Measurements from ENCODE around the gene SPTBN1.

The SPTBN1 gene

GRCh38 chr2:54545702-54546450 lies 89.7 kb downstream of the SPTBN1 start:
- no peak for DNase-seq (ENCODE audit: low spot score)
- no peak for TF ChIP-seq CTCF (IDR thresholded peaks at IDR 0.05; ENCODE audit: extremely low read depth, missing control alignments)

GRCh38 chr2:54546518-54546917 lies 90.4 kb downstream of the SPTBN1 start:
- DNase-seq (ENCODE audit: low spot score): no peak

GRCh38 chr2:54546923-54547720 lies 91.0 kb downstream of the SPTBN1 start:
- no peak for TF ChIP-seq CTCF (IDR thresholded peaks at IDR 0.05; ENCODE audit: extremely low read depth, missing control alignments)
- no peak for DNase-seq (ENCODE audit: low spot score)

More at GRCh38 chr2:54546518-54546917, 90.4 kb downstream of the SPTBN1 start:
- no peak for TF ChIP-seq CTCF (IDR thresholded peaks at IDR 0.05; ENCODE audit: extremely low read depth, missing control alignments)

- no peak for DNase-seq (ENCODE audit: low spot score)
- no peak for TF ChIP-seq CTCF (IDR thresholded peaks at IDR 0.05; ENCODE audit: extremely low read depth, missing control alignments)
Observed at GRCh38 chr2:54549430-54549829, 93.3 kb downstream of the SPTBN1 start.

- no peak for DNase-seq (ENCODE audit: low spot score)
- TF ChIP-seq CTCF (IDR thresholded peaks at IDR 0.05; ENCODE audit: extremely low read depth, missing control alignments): no peak
Observed at GRCh38 chr2:54549917-54550518, 93.9 kb downstream of the SPTBN1 start.

- no peak for DNase-seq (ENCODE audit: low spot score)
- TF ChIP-seq CTCF (IDR thresholded peaks at IDR 0.05; ENCODE audit: extremely low read depth, missing control alignments): no peak
Observed at GRCh38 chr2:54550547-54550946, 94.4 kb downstream of the SPTBN1 start.

Measured in GM20000 (cell line).